Astrocyte of the spinal cord (primary cell): Measurements from ENCODE around the gene LRRC72.

Experiments used
- DNase-seq: peaks from one replicate; pipeline ENCODE4 v3.0.0; 2011; ENCODE audit warnings: low read depth, low spot score
- H3K4me3 ChIP-seq: 2 replicates; pipeline ENCODE4 v1.5.1; 2011; ENCODE audit warnings: low read depth, mild to moderate bottlenecking, low read length, moderate library complexity
- in situ Hi-C: cut with HindIII; loops from 2 replicates; pipeline ENCODE4 v1.10.0; 2017; ENCODE audit warnings: low sequenced_read_pairs
- TF ChIP-seq, protein P1 (sequence below): IDR thresholded peaks from 2 replicates; pipeline ENCODE4 v1.5.1; 2012; ENCODE audit warnings: low read depth, mild to moderate bottlenecking, low read length, inconsistent platforms

Gene LRRC72

DNA sequence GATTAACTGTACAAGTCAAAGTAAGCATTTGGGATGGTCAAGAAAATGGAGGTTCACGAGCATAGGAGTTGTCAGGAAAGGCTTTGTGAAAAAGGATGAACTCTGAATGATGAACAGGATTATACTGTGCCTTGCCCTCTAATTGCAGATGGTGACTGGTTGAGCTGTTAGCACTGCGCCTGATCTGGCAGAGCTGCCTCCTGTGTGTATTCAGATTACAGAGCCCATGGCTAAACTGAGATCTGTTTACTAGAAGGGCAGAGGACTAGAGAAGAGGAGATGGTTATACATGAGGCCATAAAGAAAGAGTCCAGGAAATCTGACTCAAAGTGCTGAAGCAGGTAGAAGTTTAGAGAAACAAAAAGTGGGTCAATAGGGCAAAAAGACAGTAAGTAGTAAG, 29.7 kb downstream of the LRRC72 start:
- TF ChIP-seq, protein P1, sequence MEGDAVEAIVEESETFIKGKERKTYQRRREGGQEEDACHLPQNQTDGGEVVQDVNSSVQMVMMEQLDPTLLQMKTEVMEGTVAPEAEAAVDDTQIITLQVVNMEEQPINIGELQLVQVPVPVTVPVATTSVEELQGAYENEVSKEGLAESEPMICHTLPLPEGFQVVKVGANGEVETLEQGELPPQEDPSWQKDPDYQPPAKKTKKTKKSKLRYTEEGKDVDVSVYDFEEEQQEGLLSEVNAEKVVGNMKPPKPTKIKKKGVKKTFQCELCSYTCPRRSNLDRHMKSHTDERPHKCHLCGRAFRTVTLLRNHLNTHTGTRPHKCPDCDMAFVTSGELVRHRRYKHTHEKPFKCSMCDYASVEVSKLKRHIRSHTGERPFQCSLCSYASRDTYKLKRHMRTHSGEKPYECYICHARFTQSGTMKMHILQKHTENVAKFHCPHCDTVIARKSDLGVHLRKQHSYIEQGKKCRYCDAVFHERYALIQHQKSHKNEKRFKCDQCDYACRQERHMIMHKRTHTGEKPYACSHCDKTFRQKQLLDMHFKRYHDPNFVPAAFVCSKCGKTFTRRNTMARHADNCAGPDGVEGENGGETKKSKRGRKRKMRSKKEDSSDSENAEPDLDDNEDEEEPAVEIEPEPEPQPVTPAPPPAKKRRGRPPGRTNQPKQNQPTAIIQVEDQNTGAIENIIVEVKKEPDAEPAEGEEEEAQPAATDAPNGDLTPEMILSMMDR = no peak
- H3K4me3 ChIP-seq = no peak overlapping the region
- DNase-seq = no peak
- in situ Hi-C loops = no loop called here

DNA sequence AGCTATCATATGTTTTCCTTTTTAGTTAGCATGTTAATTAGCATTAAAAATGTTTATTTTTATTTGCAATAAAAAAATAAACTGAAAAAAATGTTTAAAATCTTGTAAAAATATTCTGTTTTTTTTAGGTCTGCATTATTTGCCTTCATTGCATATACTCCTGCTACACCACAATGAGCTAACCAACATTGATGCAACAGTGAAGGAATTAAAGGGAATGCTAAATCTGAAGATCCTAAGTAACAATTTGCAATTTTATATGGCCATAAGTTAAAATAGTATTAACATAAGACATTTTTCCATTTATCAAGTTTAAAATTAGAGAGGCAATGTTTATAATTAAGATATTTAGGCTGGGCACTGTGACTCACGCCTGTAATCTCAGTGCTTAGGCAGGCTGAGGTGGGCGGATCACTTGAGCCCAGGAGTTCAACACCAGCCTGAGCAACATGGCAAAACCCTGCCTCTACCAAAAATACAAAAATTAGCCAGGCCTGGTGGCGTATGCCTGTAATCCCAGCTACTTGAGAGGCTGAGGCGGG, 32.2 kb downstream of the LRRC72 start:
- TF ChIP-seq, protein P1 = no peak
- H3K4me3 ChIP-seq = no peak overlapping the region
- in situ Hi-C loops = no loop called here
- no peak for DNase-seq

DNA sequence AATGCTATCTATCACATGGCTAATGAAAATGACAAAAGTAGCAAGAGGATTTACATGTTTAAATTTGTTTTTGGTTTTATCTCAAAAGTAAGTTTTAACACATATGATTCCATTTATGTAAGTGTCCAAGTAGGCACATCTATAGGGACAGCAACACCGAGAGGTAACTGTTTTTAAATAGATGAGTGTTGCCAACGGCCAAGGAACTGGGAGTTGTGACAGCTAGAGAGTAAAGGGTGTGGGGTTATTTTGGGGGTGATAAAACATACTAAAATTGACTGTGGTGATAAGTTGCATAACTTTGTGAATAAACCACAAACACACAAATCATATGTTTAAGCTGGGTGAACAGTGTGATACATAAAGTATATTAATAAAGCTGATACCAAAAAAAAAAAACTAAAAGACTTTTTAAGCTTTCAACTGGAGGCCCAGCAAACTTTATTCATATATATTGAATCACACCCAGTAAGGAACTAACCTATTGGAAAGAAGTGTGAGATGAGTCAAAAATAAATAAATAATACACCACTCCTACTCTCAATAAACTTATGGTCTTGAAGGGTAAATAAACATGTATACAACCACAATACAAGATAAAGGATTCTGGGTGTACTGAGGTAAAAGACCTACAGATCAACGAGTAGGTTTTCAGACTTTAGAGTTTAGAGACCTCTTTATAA, 33.0 kb downstream of the LRRC72 start:
- TF ChIP-seq, protein P1 = no peak
- no peak overlapping the region for H3K4me3 ChIP-seq
- in situ Hi-C loops = no loop called here
- DNase-seq = no peak

DNA sequence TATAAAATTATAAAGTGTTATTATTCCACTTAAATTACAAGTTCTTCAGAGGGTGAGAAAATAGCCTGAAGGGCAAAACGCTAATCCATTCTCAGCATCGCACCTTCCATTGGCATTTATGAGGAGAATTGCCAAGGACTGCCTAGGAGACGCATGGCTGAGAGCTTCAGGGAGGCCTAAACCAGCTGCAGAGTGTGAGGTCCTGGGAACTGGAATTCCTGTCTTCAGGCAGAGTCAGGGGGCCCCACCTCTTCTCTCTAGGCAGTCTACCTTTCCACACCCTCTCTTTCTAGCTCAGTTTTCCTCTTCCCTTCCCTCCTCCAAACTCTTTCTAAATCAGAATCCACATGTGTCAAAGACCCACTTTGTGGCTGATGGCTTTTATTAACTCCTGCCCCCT, 35.3 kb downstream of the LRRC72 start:
- TF ChIP-seq, protein P1 = no peak
- DNase-seq = no peak
- H3K4me3 ChIP-seq = no peak overlapping the region
- in situ Hi-C loops = no loop called here

DNA sequence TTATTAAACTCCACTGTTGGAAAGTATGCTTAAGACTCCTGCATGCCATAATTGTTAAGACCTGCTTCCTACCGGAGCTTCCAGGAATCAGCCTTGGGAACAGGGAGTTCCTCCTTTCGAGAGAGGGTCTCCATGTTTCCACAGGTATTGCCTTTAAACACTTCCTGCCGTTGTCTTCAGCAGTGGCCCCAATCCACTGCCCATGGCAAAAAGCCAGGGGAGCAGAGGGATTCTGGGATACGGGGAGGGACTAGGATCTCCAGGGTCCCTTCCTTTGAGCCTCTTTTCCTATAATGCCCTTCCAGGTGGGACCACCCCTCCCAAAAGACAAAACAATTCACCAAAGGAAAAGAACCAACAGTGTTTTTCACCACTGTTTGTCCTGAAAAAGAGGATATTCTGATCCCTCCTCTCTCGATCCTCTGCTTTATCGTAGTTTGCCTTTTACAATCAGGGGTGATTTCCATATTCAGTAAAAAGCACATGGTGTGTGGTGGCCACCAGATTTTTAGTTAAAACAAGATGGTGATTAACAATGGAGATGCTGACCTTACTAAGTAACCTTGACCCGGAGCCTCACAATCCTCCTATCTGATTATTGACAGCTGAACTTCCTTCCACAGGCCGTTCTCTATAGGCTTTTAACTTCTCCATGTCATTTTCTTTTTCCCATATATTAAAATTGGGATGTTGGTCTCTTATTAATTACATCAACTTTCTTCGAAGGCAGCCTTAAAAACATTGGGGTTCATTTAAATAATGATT, 36.0 kb downstream of the LRRC72 start:
- TF ChIP-seq, protein P1 = no peak
- H3K4me3 ChIP-seq = no peak overlapping the region
- DNase-seq = no peak
- in situ Hi-C loops = no loop called here

DNA sequence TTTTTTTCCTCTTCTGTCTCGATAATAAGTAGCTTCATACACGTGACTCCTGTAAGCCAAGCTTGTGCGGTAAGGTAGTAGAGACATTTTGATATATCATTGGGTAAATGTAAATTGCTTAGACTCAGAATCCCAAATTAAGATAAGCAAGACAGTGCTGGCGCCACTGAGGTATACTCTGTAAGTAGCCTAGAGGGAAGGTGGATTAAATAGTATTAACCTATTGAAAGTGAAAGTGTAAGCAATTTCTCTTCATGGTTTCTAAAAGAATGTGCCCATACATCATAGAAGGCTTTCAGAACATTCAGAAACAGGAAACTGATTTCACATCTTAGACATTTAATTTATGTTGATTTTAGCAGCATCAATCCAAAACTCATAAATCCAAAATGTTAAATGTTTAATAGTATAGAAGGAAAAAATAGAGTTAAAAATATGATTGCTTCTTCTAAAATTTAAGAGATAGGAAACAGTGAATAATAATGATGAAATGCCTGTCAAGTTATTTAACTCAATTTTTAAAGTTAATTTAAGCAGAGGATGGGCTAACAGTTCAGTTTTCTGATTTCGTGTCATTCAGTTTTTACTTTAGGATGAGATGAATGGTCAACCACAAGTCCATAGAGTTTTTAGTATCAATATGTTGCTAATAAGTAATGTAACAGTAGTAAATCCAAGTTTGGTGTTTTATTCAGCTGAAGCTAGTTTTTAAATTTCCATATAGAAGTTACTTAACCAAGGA, 36.8 kb downstream of the LRRC72 start:
- TF ChIP-seq, protein P1 = no peak
- H3K4me3 ChIP-seq = no peak overlapping the region
- peak; percentile 35 for DNase-seq
- in situ Hi-C loops = no loop called here
